ENCODE measurements around the gene RHEX.
"Not testable (repeated sequence)": the region's sequence is repeated elsewhere in the genome, so short reads cannot be mapped to it uniquely, and the experiment has no call there.

The RHEX gene, protein sequence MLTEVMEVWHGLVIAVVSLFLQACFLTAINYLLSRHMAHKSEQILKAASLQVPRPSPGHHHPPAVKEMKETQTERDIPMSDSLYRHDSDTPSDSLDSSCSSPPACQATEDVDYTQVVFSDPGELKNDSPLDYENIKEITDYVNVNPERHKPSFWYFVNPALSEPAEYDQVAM

DNA sequence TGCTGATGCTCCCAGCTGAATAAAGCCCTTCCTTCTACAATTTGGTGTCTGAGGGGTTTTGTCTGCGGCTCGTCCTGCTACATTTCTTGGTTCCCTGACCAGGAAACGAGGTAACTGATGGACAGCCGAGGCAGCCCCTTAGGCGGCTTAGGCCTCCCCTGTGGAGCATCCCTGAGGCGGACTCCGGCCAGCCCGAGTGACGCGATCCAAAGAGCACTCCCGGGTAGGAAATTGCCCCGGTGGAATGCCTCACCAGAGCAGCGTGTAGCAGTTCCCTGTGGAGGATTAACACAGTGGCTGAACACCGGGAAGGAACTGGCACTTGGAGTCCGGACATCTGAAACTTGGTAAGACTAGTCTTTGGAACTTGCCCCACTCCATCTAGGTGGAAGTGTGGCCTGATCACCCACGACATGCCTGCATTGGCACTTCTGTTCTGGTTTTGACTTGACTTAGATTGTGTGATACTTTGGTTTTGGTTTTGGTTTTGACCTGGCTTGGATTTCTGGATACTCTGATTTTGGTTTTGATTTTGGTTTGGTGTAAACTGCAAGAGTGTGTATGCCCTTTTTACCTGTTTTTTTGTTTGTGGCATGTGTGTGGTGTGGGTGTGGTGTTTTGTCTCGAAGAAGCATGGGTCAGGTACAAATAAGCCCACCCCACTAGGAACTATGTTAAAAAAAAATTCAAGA lies at the start of gene RHEX:
Gene RHEX (plus strand): TSS at position 255 of the 692 bp plus-strand sequence. CDS start 44,656 bp downstream, outside the sequence.
- not testable (repeated sequence) for DNase-seq

DNA sequence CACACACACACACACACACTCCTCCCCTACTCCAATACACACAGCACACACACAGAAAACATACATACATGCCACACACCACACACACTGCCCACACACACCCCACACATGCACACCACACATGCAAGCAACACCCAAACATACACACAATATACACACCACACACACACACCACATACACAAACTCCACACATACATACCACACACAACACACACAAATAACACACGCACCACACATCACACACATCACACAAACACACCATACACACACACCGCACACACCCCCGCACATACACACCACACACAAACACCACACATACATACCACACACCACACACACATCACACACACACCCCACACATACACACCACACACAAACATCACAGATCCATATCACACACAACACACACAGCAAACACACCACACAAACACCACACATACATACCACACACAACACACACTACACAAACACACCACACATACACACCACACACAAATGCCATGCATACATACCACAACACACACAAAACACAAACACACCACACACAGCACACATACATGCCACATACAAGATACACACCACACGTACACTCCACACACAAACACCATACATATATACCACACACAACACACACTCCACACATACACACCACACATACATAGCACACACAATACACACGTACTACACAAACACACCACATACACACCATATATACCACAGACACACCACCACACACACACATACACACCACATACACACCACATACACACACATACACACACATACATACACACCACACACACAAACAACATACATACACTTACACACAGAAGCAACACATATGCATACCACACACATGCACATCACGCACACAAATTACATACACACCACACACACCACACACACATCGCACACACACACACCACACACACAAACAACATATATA lies 48.8 kb upstream of the RHEX start:
- no peak for DNase-seq

DNA sequence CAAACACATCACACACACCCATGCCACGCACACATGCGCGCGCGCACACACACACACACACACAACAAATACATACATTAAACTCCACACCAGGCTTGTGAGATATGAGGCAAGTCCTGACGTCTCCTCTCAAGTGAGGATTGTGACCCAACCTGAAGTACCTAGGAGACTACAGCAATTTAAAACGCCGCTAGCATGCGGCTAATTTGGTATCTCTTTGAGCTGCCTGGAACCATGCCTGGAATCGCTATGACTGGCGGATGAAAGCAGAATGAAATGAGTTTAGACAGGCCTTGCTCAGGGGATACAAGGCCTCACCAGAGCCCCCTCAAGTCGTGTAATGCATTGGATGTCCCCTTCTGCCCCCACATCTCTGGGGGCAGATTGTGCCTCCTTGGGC lies 48.1 kb upstream of the RHEX start:
- no peak for DNase-seq

DNA sequence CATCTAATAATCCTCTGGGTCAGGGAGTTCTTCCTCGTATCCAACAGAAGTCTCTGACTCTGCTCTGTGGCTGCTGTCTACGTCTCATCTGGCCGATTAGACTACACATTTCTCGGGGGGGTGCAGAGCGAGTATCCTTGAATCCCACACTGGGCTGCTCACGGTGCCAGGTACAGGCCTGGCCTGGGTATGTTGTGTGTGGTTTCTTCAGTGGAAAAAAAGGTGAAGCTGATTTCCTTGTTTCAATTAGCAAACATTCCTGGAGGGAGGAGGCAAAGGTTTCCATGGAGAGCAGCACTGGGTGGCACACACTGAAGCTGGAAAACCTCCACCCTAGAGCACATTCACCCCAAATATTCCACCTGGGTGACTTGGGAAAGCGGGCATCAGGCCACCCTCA lies 47.7 kb upstream of the RHEX start:
- DNase-seq, result no peak

DNA sequence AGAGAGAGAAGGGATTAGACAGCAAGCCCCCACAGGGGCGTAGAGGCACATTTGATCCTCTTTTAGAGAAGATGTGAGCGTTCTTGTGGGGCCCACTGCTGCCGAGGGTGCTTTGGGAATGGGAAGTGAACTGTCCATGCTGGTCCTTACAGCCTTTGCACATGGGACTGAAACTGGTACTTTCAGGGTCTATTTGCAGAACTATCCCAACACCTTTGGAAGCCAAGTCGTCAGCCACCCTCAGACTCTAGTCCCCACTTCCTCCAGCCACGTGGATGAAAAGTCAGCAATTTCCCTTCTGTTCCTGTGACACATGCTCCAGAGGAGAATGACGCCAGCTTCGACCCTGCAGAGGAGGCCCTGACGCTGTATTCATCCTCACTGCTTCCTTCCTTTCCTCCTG lies 47.2 kb upstream of the RHEX start:
- no peak for DNase-seq

DNA sequence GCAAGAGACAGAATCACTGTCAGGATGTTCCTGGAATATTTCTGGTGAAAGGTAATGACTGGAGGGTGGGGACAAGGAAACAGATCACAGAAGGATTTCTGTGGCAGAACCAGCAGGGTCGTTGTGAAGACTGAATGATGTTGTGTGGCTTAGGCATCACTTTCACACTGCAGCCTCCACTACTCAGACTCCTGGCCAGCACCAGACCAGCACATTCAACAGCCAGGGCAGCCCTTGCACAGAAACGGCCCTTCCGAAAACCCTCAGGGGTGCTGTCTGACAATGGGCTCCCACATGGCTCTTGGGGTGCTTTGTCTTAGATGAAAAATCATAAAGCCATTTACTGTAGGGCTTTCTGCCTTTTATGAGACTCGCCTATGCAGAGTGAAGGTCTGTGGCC lies 46.0 kb upstream of the RHEX start:
- no peak for DNase-seq

DNA sequence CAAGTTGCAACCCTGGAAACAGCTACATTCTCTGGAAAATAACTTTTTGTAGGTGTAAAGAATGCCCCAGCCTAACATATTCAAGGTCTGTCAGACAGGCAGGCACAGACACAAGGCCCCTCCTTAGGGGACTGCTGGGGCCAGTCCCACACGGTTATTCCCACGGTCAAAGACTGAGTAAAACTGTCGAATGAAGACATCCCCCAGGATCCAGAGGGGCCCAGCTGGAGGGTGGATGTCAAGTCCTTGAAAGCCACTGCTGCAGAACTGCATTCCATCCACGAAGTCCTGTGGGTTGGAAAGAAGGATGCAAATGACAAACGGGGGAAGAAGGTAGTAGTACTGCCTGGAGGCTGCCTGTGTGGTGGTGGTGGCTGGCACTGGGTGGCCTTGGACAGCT lies 42.9 kb upstream of the RHEX start:
- DNase-seq, result no peak

DNA sequence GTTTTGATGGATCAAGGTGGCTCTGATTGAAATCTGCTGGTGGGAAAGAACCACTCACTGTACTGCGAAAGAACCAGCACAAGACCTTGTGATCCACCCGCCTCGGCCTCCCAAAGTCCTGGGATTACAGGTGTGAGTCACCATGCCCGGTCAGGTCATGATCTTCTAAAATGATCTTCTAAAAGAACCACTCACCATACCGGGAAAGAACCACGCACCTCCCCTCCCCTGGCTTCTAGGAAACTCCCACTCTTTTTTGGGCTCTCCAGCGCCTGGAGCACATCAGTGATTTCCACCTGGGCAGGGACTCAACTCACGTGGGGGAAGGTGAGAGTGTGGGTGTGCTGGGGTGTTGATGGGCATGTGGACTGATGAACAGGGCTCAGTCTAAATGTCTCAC lies 41.9 kb upstream of the RHEX start:
- DNase-seq, result no peak

DNA sequence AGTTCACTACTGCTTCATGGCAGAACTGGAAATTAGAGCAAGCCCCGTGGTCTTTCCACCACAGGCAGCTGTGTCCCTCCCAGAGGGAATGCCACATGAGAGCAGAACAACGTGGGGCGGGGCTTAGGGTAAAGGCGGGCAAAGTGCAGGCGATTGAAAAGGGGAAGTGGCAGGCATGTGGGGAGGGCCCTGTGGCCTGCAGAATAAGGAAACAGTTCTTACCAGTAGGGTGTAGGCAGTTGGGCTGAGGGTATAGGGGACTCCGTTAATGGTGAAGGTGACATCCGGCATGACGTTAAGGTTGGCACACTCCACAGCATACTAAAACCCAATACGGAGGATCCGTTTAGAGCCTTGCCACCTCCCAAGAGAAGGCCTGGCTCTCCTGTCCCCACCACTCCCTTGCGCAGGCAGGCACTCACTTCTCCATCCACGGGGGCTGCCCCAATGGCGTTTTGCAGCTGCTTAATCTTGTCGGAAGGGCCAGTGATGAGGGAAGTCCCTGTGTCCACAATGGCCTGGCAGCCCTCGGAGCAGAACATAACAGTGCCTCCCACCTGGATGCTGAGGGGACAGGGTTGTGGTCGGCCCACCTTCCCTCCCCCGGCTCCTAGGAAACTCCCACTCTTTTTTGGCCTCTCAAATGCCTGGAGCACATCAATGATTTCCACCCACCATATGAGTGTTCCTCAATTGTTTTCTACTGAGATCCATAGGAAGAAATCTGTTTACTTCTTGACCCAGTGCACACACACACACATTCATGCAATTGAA lies 40.7 kb upstream of the RHEX start:
- DNase-seq, result peak; percentile 99

DNA sequence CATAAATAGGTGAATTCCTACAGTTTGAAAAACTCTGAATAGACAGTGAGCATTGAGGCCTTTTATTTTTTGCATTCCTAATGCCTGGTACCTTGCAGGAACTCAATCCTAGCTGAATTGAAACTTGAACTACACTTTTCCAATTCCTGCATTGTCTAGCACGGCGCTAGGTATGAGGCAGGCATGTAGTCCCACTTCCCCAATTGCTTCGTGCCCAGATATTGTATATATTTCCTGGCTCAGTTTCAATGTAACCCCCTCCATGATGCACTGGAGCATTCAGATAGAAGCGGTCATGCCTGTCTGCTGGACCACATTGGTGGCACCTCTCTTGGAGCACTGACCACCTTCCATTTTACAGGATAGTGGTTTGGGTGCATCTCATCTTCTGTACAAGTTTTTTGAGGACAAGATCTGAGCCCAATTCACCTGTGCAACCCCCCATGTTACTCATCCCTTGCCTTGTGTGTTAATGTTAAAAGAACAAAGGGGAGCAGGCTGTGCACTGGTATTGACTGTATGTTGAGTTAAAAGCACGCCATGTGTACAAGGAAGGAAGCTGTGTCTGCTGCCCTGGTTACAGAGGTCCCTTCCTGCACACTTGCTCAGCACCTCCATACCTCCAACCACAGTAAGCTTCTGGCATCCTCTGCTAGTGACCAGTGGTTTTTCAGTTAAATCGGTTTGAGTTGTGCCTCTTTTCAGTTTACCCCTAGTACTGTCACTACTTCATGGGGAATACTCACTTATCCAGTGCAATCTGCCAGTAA lies 39.8 kb upstream of the RHEX start:
- no peak for DNase-seq

DNA sequence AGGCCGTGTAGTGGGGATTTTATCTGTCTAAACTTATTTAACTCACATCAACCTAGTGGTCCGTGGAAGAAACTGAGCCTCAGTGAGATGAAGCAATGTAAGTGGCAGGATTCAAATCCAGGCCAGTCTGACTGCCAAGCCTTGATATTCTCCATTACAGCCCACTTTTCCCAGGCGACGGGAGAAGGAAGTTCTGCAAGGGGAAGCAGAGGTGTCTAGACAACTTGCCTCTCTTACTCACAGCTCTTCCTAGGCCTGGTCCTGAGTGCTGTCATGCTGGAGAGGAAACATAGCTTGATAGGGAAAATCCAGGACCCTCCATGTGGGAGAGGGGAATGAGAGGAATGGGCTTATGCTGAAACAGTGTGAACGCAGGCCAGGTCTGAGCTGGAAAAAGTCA lies 38.4 kb upstream of the RHEX start:
- no peak for DNase-seq

DNA sequence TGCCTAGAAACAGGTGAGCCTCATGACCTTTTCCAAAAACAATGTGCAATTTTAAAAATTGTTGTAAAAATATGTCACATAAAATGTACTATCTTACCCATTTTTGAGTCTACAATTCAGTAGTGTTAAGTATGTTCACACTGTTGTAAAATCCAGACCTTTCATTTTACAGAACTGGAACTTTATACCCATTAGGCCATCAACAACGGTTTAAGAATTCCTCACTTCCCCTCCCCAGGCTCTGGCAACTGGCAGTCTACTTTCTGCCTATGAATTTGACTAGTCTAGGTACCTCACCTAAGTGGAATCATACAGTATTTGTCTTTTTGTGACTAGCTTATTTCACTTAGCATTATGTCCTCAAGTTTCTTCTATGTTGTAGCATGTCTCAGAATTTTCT lies 37.9 kb upstream of the RHEX start:
- no peak for DNase-seq

DNA sequence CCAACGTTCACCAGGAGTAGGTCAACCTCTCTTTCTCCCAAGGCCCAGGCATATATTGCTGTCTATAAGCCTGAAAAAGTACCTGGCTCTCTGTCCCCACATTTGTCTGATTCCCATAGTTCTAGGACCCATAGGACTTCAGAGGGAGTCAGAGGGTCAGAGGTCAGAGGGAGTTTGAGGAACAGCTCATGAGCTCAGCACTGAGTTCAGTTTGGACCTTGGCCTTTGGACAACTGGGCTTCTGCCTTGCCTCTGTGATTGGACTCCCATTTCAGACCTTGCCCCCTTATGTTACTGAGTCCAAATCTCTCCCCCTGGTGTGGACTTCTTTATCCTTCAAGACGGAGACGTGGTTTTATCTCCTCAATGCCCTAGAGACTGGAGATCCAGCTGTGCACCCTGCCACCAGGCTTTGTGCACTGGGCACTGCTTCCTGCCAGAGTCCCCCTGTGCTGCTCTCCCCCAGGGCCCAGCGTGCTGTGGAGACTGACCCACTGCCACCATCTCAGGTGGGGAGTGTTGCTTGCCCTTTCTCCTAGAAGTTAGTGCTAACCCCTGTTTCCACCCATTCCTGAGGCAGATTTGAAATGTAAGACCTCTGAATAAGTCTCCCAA lies 32.5 kb upstream of the RHEX start:
- DNase-seq, result no peak

DNA sequence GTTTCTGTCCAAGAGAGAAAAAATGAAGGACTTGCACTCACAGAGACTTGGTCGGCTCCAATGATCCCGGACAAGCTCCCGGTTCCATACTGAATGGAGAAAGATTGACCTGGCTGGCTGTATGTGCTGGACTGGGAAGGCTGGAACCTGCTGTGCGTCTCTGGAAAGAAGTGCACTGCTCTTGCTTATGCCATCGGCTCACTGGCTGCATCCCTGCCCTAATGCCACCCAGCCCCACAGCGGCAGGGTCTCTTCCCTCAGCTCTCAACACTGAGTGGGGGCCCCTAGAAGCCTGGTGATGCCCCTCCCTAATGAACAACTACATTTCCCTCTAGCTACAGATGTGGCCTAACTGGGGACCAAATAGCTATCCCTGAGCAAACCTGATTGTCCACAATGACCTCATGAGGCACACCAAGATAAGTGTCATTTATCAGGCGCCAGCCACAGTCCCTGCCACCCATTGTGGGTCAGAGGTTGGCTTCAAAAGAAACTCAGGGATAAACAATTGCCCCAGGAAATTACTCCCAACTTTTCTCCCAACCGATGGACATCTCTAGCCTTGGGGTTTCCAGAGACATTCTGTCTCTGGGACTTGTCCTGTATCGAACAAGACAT lies 31.9 kb upstream of the RHEX start:
- DNase-seq, result no peak

DNA sequence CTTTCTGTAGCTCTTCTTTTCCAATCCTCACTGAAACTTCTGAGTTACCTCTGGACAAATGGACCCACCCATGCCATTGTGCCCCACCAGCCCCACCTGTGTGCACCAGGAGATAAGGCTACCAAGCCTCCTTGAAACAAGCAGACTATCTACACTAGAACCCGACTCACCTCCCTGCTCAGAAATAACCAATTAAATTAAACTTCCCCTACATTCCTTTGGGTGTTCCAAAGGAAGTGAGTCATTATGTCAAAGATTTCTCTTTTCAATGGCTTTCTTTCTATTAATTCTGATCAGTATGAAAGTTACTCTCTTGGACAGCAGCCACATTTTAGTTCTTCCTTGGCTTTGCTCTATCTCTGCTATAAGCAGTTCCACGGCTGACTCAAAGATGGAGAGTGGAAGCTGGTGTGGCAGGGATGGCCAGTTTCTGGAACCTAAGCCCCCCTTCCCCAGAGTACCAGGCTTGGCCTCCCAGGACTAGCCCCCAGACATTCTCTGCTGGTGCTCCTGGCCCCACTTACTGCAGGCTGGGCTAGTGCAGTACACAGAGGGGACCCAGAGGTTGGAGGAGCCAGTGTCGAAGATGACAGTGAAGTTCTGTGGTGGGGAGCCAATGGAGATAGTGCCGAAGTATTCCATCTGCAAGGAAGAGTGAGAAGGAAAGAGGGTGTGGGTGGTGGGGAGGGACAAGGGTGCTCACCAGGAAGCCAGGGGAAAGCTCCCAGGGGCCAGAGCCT lies 31.2 kb upstream of the RHEX start:
- no peak for DNase-seq

DNA sequence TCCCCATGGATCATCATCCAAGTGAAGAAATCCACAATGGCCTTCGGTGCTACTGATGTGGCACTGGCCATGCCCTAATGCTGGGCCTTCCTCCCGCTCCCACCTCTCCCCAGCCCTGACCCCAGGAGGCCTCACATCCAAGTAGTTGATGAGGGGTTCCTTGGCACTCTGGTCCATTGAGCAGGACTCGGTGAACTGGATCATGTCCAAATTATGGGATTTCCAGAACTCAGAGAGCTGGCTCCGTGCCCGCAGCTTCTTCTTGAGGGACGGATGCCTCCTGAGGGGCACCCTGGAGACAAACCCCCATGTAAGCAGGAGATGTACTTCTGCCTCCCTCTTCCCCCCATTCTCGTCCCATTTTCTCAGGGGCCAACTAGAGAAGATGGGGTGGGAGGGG lies 30.2 kb upstream of the RHEX start:
- DNase-seq, result no peak

DNA sequence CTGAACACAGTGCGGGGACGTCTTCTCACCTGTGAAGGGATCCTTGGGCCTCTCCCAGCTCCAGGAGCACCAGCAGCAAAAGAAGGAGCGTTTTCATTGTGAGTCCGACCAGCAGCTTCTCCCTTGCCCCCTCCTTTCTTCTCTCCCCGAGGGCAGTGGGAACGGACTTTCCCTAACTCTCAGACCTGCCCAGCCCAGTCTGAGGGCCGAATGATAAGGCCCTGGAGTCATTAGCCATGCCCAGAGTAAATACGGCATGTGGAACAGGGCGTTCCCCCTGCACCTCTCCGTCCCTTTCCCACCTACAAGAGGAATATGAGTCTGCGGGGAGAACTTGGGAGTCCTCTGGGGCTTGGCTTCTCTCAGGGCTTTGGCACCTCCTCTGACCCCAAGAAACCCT lies 29.3 kb upstream of the RHEX start, which contains the start of gene CTSE:
Gene CTSE (minus strand): TSS at position 201 of the 400 bp plus-strand sequence. CDS start 104 bp downstream, at position 97.
- no peak for DNase-seq

DNA sequence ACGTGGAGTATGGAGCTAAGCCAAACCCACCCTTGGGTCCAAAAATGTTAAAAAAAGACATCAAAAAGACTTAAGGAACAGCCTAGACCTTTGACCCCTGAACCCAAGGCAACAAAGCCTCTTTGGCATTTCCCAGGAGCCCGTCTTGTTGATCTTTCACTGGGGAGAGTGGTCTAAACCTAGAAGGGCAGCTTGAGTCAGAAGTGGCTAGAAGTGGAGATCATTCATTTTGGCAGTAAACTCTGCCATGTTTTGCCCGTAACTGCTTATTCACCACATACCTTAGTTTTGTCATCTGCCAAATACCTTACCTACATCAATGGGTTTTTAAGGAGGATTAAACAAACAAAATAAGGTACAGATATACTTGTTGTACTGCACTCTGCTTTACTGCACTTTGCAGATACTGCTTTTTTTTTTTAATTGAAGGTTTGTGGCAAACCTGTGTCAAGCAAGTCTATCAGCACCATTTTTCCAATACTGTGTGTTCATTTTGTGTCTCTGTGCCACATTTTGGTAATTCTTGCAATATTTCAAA lies 27.6 kb upstream of the RHEX start:
- no peak for DNase-seq

DNA sequence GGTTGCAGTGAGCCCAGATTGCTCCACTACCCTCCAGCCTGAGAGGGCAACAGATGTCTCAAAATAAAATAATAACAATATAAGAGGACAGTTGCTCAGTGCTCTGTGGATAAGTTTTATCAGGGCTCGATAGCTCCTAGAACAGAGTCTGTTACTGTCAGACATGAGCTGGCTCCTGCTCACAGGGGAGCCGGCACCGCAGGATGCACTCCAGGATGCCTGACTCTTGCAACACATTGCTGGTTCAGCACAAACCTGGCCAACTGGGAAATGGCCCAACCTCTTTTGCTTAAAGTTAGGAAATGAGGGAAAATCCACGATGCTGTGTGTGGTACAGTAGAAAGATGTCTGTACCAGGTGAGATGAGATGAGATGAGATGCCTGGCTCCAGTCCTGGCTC lies 23.5 kb upstream of the RHEX start:
- no peak for DNase-seq

DNA sequence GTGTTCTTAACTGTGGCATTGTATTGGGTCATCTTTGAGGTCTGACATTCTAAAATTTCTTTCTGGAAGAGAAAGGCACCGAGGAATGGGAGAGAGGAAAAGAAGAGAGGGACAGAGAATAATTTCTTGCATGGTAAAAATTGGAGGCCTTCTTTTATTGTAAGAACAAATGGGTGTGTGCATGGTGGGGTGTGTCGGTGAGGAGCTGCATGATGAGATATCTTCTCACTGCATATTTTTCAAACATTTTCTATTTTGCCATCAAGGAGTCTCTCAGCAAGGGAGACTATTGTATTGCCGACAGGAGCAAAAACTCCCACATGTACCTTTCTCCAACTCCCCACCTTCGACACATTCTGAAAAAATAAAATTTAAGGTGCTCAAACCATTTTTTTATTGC lies 22.8 kb upstream of the RHEX start:
- DNase-seq, result no peak

Data from GF-D8 (cell line).